Effector CD8-positive, alpha-beta T cell (primary cell): Measurements from ENCODE around the gene FREY1.

ENCODE experiments used
- DNase-seq: peaks from one replicate; lab custom pipeline; 2025; lab: John Stamatoyannopoulos, UW
- total RNA-seq, 4 experiments: gene quantifications; one replicate each; lab custom pipeline; 2026; lab: John Stamatoyannopoulos, UW

FREY1 gene
- 0.49 to 3.8 (median 2.1) reads per million in 4 experiments for total RNA-seq

GRCh38 chr11:45906965-45907611 is at the start of gene FREY1:
Gene FREY1 (minus strand): TSS chr11:45907271. CDS start chr11:45907245, 26 bp downstream.
- DNase-seq, result no peak

GRCh38 chr11:45949992-45950407 is 42.9 kb upstream of the FREY1 start:
- no peak for DNase-seq

GRCh38 chr11:45948356-45948755 is 41.3 kb upstream of the FREY1 start:
- no peak for DNase-seq

GRCh38 chr11:45947885-45948284 is 40.8 kb upstream of the FREY1 start:
- DNase-seq, result no peak

GRCh38 chr11:45945397-45945999 is 38.4 kb upstream of the FREY1 start:
- DNase-seq, result no peak

- DNase-seq, result no peak
Measured at GRCh38 chr11:45942381-45942780, 35.3 kb upstream of the FREY1 start.

GRCh38 chr11:45941285-45941684 is 34.2 kb upstream of the FREY1 start:
- no peak for DNase-seq

GRCh38 chr11:45939836-45940235 is 32.8 kb upstream of the FREY1 start:
- DNase-seq, result no peak

- no peak for DNase-seq
Measured at GRCh38 chr11:45937916-45938315, 30.8 kb upstream of the FREY1 start.

- no peak for DNase-seq
Measured at GRCh38 chr11:45936511-45937054, 29.5 kb upstream of the FREY1 start.

GRCh38 chr11:45935349-45936064 is 28.4 kb upstream of the FREY1 start:
- DNase-seq, result no peak

GRCh38 chr11:45934580-45935318 is 27.7 kb upstream of the FREY1 start:
- DNase-seq, result no peak

- no peak for DNase-seq
Measured at GRCh38 chr11:45933846-45934579, 26.9 kb upstream of the FREY1 start.

GRCh38 chr11:45933131-45933831 is 26.2 kb upstream of the FREY1 start:
- no peak for DNase-seq

GRCh38 chr11:45932217-45932616 is 25.1 kb upstream of the FREY1 start:
- DNase-seq, result no peak

- DNase-seq, result no peak
Measured at GRCh38 chr11:45931739-45932138, 24.7 kb upstream of the FREY1 start.

- DNase-seq, result no peak
Measured at GRCh38 chr11:45930951-45931570, 24.0 kb upstream of the FREY1 start.

GRCh38 chr11:45930031-45930794 is 23.1 kb upstream of the FREY1 start:
- DNase-seq, result no peak

- no peak for DNase-seq
Measured at GRCh38 chr11:45929486-45930030, 22.5 kb upstream of the FREY1 start.
